Keratinocyte (primary cell): Measurements from ENCODE around the gene USP31.

Source experiments
- EZH2 ChIP-seq: IDR thresholded peaks from one replicate; pipeline ENCODE4 v1.6.1; 2012; ENCODE audit warnings: inconsistent platforms, mild to moderate bottlenecking, low read length, moderate library complexity
- TF ChIP-seq, protein P1 (sequence below), 3 experiments: IDR thresholded peaks in 1 of 3; conservative IDR thresholded peaks in 1 of 3; optimal IDR thresholded peaks in 1 of 3; 2 replicates in 2 of 3; 3 replicates in 1 of 3; pipeline versions ENCODE3 to v1.5.1; 2011; ENCODE audit warnings: low read length in 3 of 3, mild to moderate bottlenecking in 3 of 3, moderate library complexity in 2 of 3, control low read depth in 1 of 3, inconsistent platforms in 1 of 3; ENCODE audit not compliant: insufficient read depth in 2 of 3; ENCODE audit errors: extremely low read depth in 1 of 3

DNA sequence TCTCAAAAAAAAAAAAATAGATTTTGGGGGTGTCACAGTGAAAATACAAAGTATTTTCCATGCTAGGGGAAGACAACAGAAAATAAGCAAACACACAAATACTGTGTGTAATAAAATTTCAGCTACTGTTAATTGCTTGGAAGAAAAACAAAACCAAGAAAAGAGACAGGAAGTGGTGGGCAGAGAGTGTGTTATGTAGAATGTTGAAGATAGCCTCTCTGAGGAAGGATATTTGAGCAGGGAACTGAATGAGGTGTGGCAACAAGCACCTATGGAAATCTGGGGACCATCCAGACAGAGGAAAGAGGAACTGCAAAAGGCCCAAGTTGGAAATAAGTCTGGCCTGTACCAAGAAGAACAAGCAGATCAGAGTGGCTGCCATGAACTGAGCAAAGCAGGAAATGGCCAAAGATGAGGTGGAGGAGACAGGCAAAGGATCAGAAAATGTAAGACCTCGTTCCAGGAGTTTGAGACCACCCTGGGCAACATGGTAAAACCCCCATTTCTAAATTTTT, 7.8 kb upstream of the USP31 start:
- TF ChIP-seq, protein P1, sequence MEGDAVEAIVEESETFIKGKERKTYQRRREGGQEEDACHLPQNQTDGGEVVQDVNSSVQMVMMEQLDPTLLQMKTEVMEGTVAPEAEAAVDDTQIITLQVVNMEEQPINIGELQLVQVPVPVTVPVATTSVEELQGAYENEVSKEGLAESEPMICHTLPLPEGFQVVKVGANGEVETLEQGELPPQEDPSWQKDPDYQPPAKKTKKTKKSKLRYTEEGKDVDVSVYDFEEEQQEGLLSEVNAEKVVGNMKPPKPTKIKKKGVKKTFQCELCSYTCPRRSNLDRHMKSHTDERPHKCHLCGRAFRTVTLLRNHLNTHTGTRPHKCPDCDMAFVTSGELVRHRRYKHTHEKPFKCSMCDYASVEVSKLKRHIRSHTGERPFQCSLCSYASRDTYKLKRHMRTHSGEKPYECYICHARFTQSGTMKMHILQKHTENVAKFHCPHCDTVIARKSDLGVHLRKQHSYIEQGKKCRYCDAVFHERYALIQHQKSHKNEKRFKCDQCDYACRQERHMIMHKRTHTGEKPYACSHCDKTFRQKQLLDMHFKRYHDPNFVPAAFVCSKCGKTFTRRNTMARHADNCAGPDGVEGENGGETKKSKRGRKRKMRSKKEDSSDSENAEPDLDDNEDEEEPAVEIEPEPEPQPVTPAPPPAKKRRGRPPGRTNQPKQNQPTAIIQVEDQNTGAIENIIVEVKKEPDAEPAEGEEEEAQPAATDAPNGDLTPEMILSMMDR (optimal IDR thresholded peaks at IDR 0.05 in 1 of 3, IDR thresholded peaks at IDR 0.05 in 1 of 3, conservative IDR thresholded peaks at IDR 0.05 in 1 of 3; ENCODE audit: extremely low read depth in 1 of 3, insufficient read depth in 2 of 3, low read length in 3 of 3): no peak
- no peak for TF ChIP-seq EZH2
